ENCODE data around the gene NCAPG2.

NCAPG2 gene

DNA sequence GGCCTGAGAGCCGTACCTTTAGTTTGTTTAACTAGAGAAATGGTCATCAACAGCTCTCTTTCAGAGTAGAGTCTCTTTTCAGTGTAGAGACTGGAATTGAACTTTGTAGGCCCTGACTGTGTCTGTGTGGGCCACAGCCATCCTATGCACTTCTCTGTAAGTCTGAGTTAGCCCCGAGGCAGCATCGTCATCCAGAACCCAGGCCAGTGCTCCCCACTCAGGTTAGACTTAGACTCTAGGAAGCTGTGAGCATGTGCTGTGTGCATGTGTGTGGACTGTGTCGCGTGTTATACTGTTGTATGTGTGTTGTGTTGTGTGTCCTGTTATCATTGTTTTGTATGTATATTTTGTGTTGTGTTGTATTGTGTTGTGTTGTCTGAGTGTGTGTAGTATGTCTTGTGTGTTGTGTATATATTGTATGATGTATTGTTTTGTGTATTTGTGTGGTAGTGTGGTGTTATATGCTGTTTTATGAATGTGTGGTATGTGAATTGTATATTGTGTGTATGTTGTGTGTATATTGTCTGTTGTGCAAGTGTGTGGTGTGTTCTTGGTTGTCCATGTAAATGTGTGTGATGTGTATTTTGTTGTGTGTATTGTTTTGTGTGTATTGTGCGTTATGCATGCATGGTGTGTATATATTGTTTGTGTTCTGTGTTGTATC lies 18.1 kb upstream of the NCAPG2 start:
- DNase-seq = no peak
- no peak for TF ChIP-seq CTCF (IDR thresholded peaks at IDR 0.05; ENCODE audit: low read depth, low read length)
- no peaks in the 10 kb centered on the region for H3K9me3 ChIP-seq
- no peaks in the 10 kb centered on the region for H3K36me3 ChIP-seq
- H3K4me3 ChIP-seq (ENCODE audit: low read depth, low read length) = no peak overlapping the region
- H3K27me3 ChIP-seq = no peaks in the 10 kb centered on the region
- H3K4me1 ChIP-seq = no peaks in the 10 kb centered on the region

DNA sequence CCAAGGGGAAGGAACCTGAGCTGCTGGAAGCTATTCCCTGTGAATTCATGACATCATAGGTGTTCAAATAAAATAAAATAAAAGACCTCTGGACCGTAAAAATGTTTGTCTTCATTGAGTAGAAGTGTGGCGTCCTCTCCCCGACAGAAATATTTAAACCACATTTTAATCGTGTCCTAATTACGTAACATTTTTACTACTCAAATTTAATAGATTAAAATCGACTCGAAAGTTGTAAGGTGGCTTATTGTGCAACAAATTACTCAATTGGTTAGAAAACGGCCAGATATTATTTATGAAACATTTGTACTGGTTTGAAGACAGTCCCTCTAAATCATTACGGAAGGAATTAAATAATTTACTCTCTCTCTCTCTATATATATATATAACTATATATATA lies 15.5 kb upstream of the NCAPG2 start:
- no peak for TF ChIP-seq CTCF (IDR thresholded peaks at IDR 0.05; ENCODE audit: low read depth, low read length)

GRCh38 chr7:158716802-158717201 lies 12.2 kb upstream of the NCAPG2 start:
- no peak for DNase-seq
- Histone ChIP-seq H3K36me3 (no peaks in the 10 kb centered on the region), H3K9me3 (no peaks in the 10 kb centered on the region), H3K27me3 (peaks cover 3% of the 10 kb centered on the region; the same call in 1 of the 2 replicates), H3K4me3 (ENCODE audit: low read depth, low read length) (no peak overlapping the region), H3K4me1 (no peaks in the 10 kb centered on the region)
- TF ChIP-seq CTCF (IDR thresholded peaks at IDR 0.05; ENCODE audit: low read depth, low read length) = no peak

More for the DNA sequence above, 15.5 kb upstream of the NCAPG2 start:
- no peak overlapping the region for H3K4me3 ChIP-seq (ENCODE audit: low read depth, low read length)
- H3K9me3 ChIP-seq = no peaks in the 10 kb centered on the region
- H3K27me3 ChIP-seq = peaks cover 3% of the 10 kb centered on the region; the same call in 1 of the 2 replicates
- H3K36me3 ChIP-seq = no peaks in the 10 kb centered on the region
- DNase-seq = no peak
- H3K4me1 ChIP-seq = no peaks in the 10 kb centered on the region

- Histone ChIP-seq H3K4me1 (no peaks in the 10 kb centered on the region), H3K4me3 (ENCODE audit: low read depth, low read length) (no peak overlapping the region), H3K9me3 (no peaks in the 10 kb centered on the region), H3K36me3 (no peaks in the 10 kb centered on the region), H3K27me3 (no peaks in the 10 kb centered on the region)
- TF ChIP-seq CTCF (IDR thresholded peaks at IDR 0.05; ENCODE audit: low read depth, low read length) = no peak
- no peak for DNase-seq
Measured at GRCh38 chr7:158710651-158711102, 6.1 kb upstream of the NCAPG2 start.

GRCh38 chr7:158707610-158708009 lies 3.0 kb upstream of the NCAPG2 start:
- Histone ChIP-seq H3K4me3 (ENCODE audit: low read depth, low read length) (no peak overlapping the region; the same call in 1 of the 2 replicates), H3K9me3 (no peaks in the 10 kb centered on the region), H3K4me1 (no peaks in the 10 kb centered on the region), H3K27me3 (no peaks in the 10 kb centered on the region), H3K36me3 (no peaks in the 10 kb centered on the region)
- TF ChIP-seq CTCF (IDR thresholded peaks at IDR 0.05; ENCODE audit: low read depth, low read length) = no peak
- DNase-seq = peak; percentile 47
